ENCODE measurements around the gene CTCFL.

CTCFL gene

GRCh38 chr20:57570920-57571319 lies 46.0 kb upstream of the CTCFL start:
- Histone ChIP-seq H3K27ac (replicated peaks) (no peak overlapping the region), H3K27me3 (ENCODE audit: insufficient read depth, poor library complexity, severe bottlenecking) (peaks cover 4% of the 10 kb centered on the region), H3K4me3 (replicated peaks; ENCODE audit: insufficient read depth, low read length) (no peak overlapping the region)
- TF ChIP-seq POLR2AphosphoS5 (IDR thresholded peaks at IDR 0.05; ENCODE audit: low read depth) (no peak), GABPA (IDR thresholded peaks at IDR 0.05; ENCODE audit: low read depth) (no peak), REST (IDR thresholded peaks at IDR 0.05; ENCODE audit: insufficient replicate concordance, low read depth) (no peak), CTCF (IDR thresholded peaks at IDR 0.05; ENCODE audit: insufficient read depth, low read length) (no peak)
- DNase-seq (ENCODE audit: low read depth in 1 of 2, low spot score in 1 of 2): no peak

- H3K27ac ChIP-seq (replicated peaks): no peak overlapping the region
- no peak overlapping the region for H3K4me3 ChIP-seq (replicated peaks; ENCODE audit: insufficient read depth, low read length)
- peaks cover 4% of the 10 kb centered on the region for H3K27me3 ChIP-seq (ENCODE audit: insufficient read depth, poor library complexity, severe bottlenecking)
- no peak for DNase-seq (ENCODE audit: low read depth in 1 of 2, low spot score in 1 of 2)
- TF ChIP-seq GABPA (IDR thresholded peaks at IDR 0.05; ENCODE audit: low read depth) (no peak), CTCF (IDR thresholded peaks at IDR 0.05; ENCODE audit: insufficient read depth, low read length) (no peak), SPI1 (IDR thresholded peaks at IDR 0.05; ENCODE audit: borderline replicate concordance, low read depth) (no peak), REST (IDR thresholded peaks at IDR 0.05; ENCODE audit: insufficient replicate concordance, low read depth) (no peak), POLR2AphosphoS5 (IDR thresholded peaks at IDR 0.05; ENCODE audit: low read depth) (no peak)
Measured at GRCh38 chr20:57570145-57570850, 45.4 kb upstream of the CTCFL start.

- TF ChIP-seq GABPA (IDR thresholded peaks at IDR 0.05; ENCODE audit: low read depth): no peak
- no peak for TF ChIP-seq SPI1 (IDR thresholded peaks at IDR 0.05; ENCODE audit: borderline replicate concordance, low read depth)
- TF ChIP-seq CTCF (IDR thresholded peaks at IDR 0.05; ENCODE audit: insufficient read depth, low read length): no peak
- no peak for TF ChIP-seq POLR2AphosphoS5 (IDR thresholded peaks at IDR 0.05; ENCODE audit: low read depth)
- no peaks in the 10 kb centered on the region for H3K27me3 ChIP-seq (ENCODE audit: insufficient read depth, poor library complexity, severe bottlenecking)
- no peak overlapping the region for H3K27ac ChIP-seq (replicated peaks)
- no peak for DNase-seq (ENCODE audit: low read depth in 1 of 2, low spot score in 1 of 2)
- H3K4me3 ChIP-seq (replicated peaks; ENCODE audit: insufficient read depth, low read length): no peak overlapping the region
Measured at GRCh38 chr20:57568960-57569359, 44.0 kb upstream of the CTCFL start.

Data from HL-60 (cell line).